Panc1 (cell line): ENCODE measurements around the gene STK32C. TPM values are rescaled to one million over a fixed set of nuclear protein-coding genes. Genes with fewer than 3 reads are reported as not detected.
A peak's percentile ranks its signal among the peaks of the same experiment; 100 is the strongest.

Source experiments
- ATAC-seq: fragments of 200-7000 bp; cut with Tn5 transposase; 2 replicates; pipeline ENCODE4 v1.9.1; 2020; ENCODE audit warnings: mild to moderate bottlenecking, moderate library complexity
- BruUV-seq: library from RNA; stranded (reverse); fragments of 400-500 nt; replicated peaks from 2 replicates; lab custom pipeline; 2021; lab: Mats Ljungman, UMichigan
- CTCF ChIA-PET: fragments of 300-600 bp; sonication (Branson Sonifier 250); formaldehyde crosslinking; loops from one replicate; lab custom pipeline; 2022; ENCODE audit warnings: antibody characterized with exemption; lab: Charles Lee
- POLR2A ChIA-PET: fragments of 300-600 bp; sonication (Branson Sonifier 250); formaldehyde crosslinking; loops from one replicate; lab custom pipeline; 2022; ENCODE audit warnings: antibody characterized with exemption; lab: Charles Lee
- DNase-seq: peaks from one replicate; pipeline ENCODE4 v3.0.0-alpha.2; 2010; ENCODE audit warnings: low read depth, low spot score
- H3K27ac ChIP-seq: 2 replicates; pipeline ENCODE4 v1.5.1; 2011; ENCODE audit warnings: mild to moderate bottlenecking, low read length, inconsistent platforms
- H3K27me3 ChIP-seq: fragments of 200-500 bp; sonication (Bioruptor generic); 2 replicates; pipeline ENCODE4 v1.6.0; 2014; ENCODE audit warnings: low read length, inconsistent platforms; ENCODE audit not compliant: control insufficient read depth, insufficient read depth
- H3K36me3 ChIP-seq: fragments of 200-500 bp; sonication (Bioruptor generic); 2 replicates; pipeline ENCODE4 v1.5.1; 2014; ENCODE audit warnings: inconsistent platforms, mild to moderate bottlenecking, low read length, moderate library complexity; ENCODE audit not compliant: control insufficient read depth, insufficient read depth
- H3K4me1 ChIP-seq: 2 replicates; pipeline ENCODE4 v1.5.1; 2011; ENCODE audit warnings: inconsistent platforms, mild to moderate bottlenecking, low read length, moderate library complexity; ENCODE audit not compliant: control insufficient read depth, insufficient read depth
- H3K4me3 ChIP-seq, 2 experiments: 2 replicates each; pipeline ENCODE4 v1.5.1; 2011 to 2012; ENCODE audit warnings: low read depth in 2 of 2, low read length in 2 of 2, mild to moderate bottlenecking in 2 of 2, inconsistent platforms in 1 of 2, moderate library complexity in 1 of 2
- H3K9me3 ChIP-seq: fragments of 200-500 bp; sonication (Bioruptor generic); 2 replicates; pipeline ENCODE4 v1.5.1; 2014; ENCODE audit warnings: low read depth, mild to moderate bottlenecking, inconsistent platforms, low read length, moderate library complexity; ENCODE audit not compliant: control insufficient read depth, insufficient read depth
- CTCF ChIP-seq: fragments of 450-650 bp; IDR thresholded peaks from 2 replicates; pipeline ENCODE4 v1.5.1; 2017; ENCODE audit warnings: mild to moderate bottlenecking
- POLR2AphosphoS5 ChIP-seq: IDR thresholded peaks from 2 replicates; pipeline ENCODE4 v1.6.1; 2012; ENCODE audit warnings: mild to moderate bottlenecking, low read depth, low read length, moderate library complexity
- SIN3A ChIP-seq: IDR thresholded peaks from 2 replicates; pipeline ENCODE4 v1.6.1; 2012; ENCODE audit warnings: low read depth, mild to moderate bottlenecking, low read length, moderate library complexity, borderline replicate concordance; ENCODE audit not compliant: insufficient read depth
- TCF7L2 ChIP-seq: IDR thresholded peaks from 2 replicates; pipeline ENCODE4 v1.6.1; 2011; ENCODE audit warnings: mild to moderate bottlenecking, low read depth, low read length, inconsistent platforms
- in situ Hi-C: cut with HindIII; loops from 2 replicates; pipeline ENCODE4 v1.10.0; 2016; ENCODE audit warnings: low sequenced_read_pairs, low pct_unique_long_range_greater_than_20kb
- intact Hi-C: fragments of 100-400 bp; cut with micrococcal nuclease; formaldehyde crosslinking; loops from one replicate; pipeline ENCODE4 v1.10.0; 2022; ENCODE audit not compliant: unreplicated experiment
- total RNA-seq: library from RNA; stranded (reverse); gene quantifications from one replicate; pipeline ENCODE4 v1.2.1, GENCODE V29; 2021; ENCODE audit not compliant: unreplicated experiment
- TF ChIP-seq, protein P1 (sequence below), 2 experiments: IDR thresholded peaks; 2 replicates each; pipeline ENCODE4 v1.6.1; 2011 to 2012; ENCODE audit warnings: low read depth in 2 of 2, control low read depth in 1 of 2, low read length in 1 of 2, mild to moderate bottlenecking in 1 of 2, moderate library complexity in 1 of 2; ENCODE audit not compliant: insufficient read depth in 1 of 2

The STK32C gene
- total RNA-seq, 1 experiment from 2014 or later: 53.7 TPM

DNA sequence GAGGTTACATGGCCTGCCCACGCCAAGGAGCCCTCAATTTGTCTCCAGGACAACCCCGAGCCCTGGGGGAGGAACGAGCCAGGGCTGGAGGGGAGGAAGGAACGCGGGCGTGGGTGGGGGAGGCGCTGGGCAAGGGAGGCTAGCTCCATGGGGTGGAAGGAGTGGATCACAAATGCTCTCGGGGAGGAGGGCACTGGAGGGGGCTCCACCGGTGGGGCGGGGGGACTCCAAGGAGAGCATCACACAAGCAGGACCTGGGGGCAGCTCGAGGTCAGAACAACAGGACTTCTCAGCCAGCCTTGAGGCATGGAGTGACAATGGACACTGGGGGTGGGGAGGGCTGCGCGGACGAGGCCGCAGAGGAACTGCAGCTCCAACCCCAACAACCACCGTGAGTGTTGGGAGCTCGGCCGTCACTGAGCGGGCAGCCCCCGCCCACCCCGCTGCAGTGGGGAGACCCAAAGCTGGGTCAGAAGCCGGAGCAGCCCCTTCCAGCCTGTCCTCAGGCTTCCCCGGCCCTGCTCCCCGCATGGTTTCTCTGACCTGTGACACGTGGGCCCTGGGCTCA, 41.1 kb downstream of the STK32C start:
- H3K36me3 ChIP-seq: no peaks in the 10 kb centered on the region
- no peak for DNase-seq
- intact Hi-C loops (no loop called here), in situ Hi-C loops (no loop called here)
- no TSS peak for BruUV-seq
- peaks cover 45% of the 10 kb centered on the region for H3K4me1 ChIP-seq
- no peaks in the 10 kb centered on the region for H3K27me3 ChIP-seq
- TF ChIP-seq CTCF: no peak
- TF ChIP-seq SIN3A: no peak
- no peak for TF ChIP-seq TCF7L2
- TF ChIP-seq POLR2AphosphoS5: no peak
- TF ChIP-seq, protein P1, sequence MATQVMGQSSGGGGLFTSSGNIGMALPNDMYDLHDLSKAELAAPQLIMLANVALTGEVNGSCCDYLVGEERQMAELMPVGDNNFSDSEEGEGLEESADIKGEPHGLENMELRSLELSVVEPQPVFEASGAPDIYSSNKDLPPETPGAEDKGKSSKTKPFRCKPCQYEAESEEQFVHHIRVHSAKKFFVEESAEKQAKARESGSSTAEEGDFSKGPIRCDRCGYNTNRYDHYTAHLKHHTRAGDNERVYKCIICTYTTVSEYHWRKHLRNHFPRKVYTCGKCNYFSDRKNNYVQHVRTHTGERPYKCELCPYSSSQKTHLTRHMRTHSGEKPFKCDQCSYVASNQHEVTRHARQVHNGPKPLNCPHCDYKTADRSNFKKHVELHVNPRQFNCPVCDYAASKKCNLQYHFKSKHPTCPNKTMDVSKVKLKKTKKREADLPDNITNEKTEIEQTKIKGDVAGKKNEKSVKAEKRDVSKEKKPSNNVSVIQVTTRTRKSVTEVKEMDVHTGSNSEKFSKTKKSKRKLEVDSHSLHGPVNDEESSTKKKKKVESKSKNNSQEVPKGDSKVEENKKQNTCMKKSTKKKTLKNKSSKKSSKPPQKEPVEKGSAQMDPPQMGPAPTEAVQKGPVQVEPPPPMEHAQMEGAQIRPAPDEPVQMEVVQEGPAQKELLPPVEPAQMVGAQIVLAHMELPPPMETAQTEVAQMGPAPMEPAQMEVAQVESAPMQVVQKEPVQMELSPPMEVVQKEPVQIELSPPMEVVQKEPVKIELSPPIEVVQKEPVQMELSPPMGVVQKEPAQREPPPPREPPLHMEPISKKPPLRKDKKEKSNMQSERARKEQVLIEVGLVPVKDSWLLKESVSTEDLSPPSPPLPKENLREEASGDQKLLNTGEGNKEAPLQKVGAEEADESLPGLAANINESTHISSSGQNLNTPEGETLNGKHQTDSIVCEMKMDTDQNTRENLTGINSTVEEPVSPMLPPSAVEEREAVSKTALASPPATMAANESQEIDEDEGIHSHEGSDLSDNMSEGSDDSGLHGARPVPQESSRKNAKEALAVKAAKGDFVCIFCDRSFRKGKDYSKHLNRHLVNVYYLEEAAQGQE (IDR thresholded peaks at IDR 0.05; ENCODE audit: insufficient read depth in 1 of 2, low read depth in 2 of 2, low read length in 1 of 2): no peak
- H3K4me3 ChIP-seq: no peak overlapping the region
- peak overlapping the region; percentile 62 for H3K27ac ChIP-seq
- no peaks in the 10 kb centered on the region for H3K9me3 ChIP-seq
- no peak; the same call in 1 of the 2 replicates for ATAC-seq
- ChIA-PET POLR2A (no interaction called here), CTCF (no interaction called here)

DNA sequence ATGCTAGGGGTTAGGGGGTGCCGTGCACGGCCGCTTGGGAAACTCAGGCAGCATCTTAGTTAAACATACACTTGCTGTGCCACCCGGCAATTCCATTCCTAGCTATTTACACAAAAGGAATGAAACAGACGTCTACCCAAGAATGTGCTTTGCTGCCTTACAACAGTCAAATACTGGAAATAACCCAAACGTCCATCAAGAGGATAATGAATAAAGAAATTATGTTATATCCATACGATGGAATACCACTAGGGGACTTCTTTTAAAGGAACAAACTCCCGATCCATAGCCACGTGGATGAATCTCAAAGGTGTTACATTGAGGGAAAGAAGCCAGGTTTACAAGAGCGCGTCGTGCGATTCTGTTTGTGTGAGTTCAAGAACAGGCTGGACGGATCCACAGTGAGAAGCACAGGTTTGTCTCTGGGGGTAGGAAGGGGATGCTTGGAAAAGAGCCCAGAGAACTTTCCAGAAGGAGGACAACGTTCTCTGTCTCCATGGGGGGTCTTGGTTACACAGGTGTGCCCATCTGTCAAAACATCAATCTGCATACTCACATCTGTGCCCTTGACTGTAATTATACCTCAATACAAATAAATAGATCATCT, 41.8 kb downstream of the STK32C start:
- ATAC-seq (peak; percentile 33), DNase-seq (no peak)
- intact Hi-C loops: no loop called here
- ChIA-PET POLR2A (no interaction called here), CTCF (no interaction called here)
- Histone ChIP-seq H3K27ac (peak overlapping the region; percentile 62), H3K27me3 (no peaks in the 10 kb centered on the region), H3K4me1 (peaks cover 42% of the 10 kb centered on the region), H3K4me3 (no peak overlapping the region), H3K9me3 (no peaks in the 10 kb centered on the region), H3K36me3 (no peaks in the 10 kb centered on the region)
- in situ Hi-C loops: no loop called here
- no TSS peak for BruUV-seq
- no peak for TF ChIP-seq POLR2AphosphoS5
- TF ChIP-seq, protein P1 (IDR thresholded peaks at IDR 0.05; ENCODE audit: insufficient read depth in 1 of 2, low read depth in 2 of 2, low read length in 1 of 2): no peak
- TF ChIP-seq TCF7L2: no peak
- TF ChIP-seq CTCF: no peak
- TF ChIP-seq SIN3A: no peak
